H1 (cell line): ENCODE data around the gene TSC2.
"Not testable (repeated sequence)": the region's sequence is repeated elsewhere in the genome, so short reads cannot be mapped to it uniquely, and the experiment has no call there.

Experiments
- BCL11A ChIP-seq, 2 experiments: IDR thresholded peaks; one replicate each; pipeline ENCODE4 v1.6.1; 2011; ENCODE audit warnings: low read depth in 2 of 2, low read length in 2 of 2, mild to moderate bottlenecking in 2 of 2
- CHD1 ChIP-seq: IDR thresholded peaks from 2 replicates; pipeline ENCODE4 v1.6.1; 2012; ENCODE audit warnings: low read depth, low read length, improper control_type of control experiment
- EP300 ChIP-seq, 2 experiments: IDR thresholded peaks; 1 replicate in 1 of 2; 2 replicates in 1 of 2; pipeline ENCODE4 v1.6.1; 2011 to 2012; ENCODE audit warnings: low read depth in 2 of 2, low read length in 2 of 2, mild to moderate bottlenecking in 2 of 2, borderline replicate concordance in 1 of 2, inconsistent platforms in 1 of 2, moderate library complexity in 1 of 2
- EZH2 ChIP-seq: fragments of 200-600 bp; sonication (generic); IDR thresholded peaks from 2 replicates; pipeline ENCODE4 v1.7.1; 2012; ENCODE audit warnings: low read depth, mild to moderate bottlenecking, moderate library complexity, low read length, inconsistent platforms; ENCODE audit not compliant: severe bottlenecking
- GABPA ChIP-seq: IDR thresholded peaks from 2 replicates; pipeline ENCODE4 v1.6.1; 2011; ENCODE audit warnings: mild to moderate bottlenecking, low read length, moderate library complexity, borderline replicate concordance; ENCODE audit not compliant: insufficient read depth
- KDM1A ChIP-seq: fragments of 200-600, 300-600 bp; sonication (generic); IDR thresholded peaks from 2 replicates; pipeline ENCODE4 v1.7.1; 2016; ENCODE audit warnings: mild to moderate bottlenecking, low read length, borderline replicate concordance
- RAD21 ChIP-seq, 2 experiments: IDR thresholded peaks in 1 of 2; conservative IDR thresholded peaks in 1 of 2; 2 replicates each; pipeline ENCODE4 v1.6.1; 2011; ENCODE audit warnings: low read depth in 2 of 2, low read length in 2 of 2, improper control_type of control experiment in 1 of 2, inconsistent platforms in 1 of 2, mild to moderate bottlenecking in 1 of 2, moderate library complexity in 1 of 2
- RBBP5 ChIP-seq: IDR thresholded peaks from 2 replicates; pipeline ENCODE4 v1.7.1; 2012; ENCODE audit warnings: low read depth, mild to moderate bottlenecking, inconsistent platforms, low read length, moderate library complexity, borderline replicate concordance
- SIN3A ChIP-seq, 2 experiments: IDR thresholded peaks in 1 of 2; conservative IDR thresholded peaks in 1 of 2; 2 replicates each; pipeline ENCODE4 v1.6.1; 2011 to 2012; ENCODE audit warnings: low read length in 2 of 2, improper control_type of control experiment in 1 of 2, low read depth in 1 of 2, mild to moderate bottlenecking in 1 of 2
- SP1 ChIP-seq: IDR thresholded peaks from 2 replicates; pipeline ENCODE4 v1.6.1; 2011; ENCODE audit warnings: low read depth, low read length
- TBP ChIP-seq: IDR thresholded peaks from 2 replicates; pipeline ENCODE4 v1.6.1; 2011; ENCODE audit warnings: low read depth, low read length, improper control_type of control experiment
- ZNF274 ChIP-seq: IDR thresholded peaks from 2 replicates; pipeline ENCODE4 v1.7.0; 2012; ENCODE audit warnings: low read length, borderline replicate concordance; ENCODE audit errors: extremely low read depth
- TF ChIP-seq, protein P1 (sequence below), 3 experiments: IDR thresholded peaks; 1 replicate in 2 of 3; 2 replicates in 1 of 3; pipeline versions ENCODE4 v1.5.1 to v1.6.1; 2011; ENCODE audit warnings: low read length in 3 of 3, mild to moderate bottlenecking in 3 of 3, inconsistent platforms in 2 of 3, low read depth in 1 of 3, moderate library complexity in 1 of 3; ENCODE audit not compliant: insufficient read depth in 1 of 3; ENCODE audit errors: control extremely low read depth in 1 of 3
- TF ChIP-seq, protein P2 (sequence below): IDR thresholded peaks from 2 replicates; pipeline ENCODE4 v1.6.1; 2012; ENCODE audit warnings: inconsistent platforms

DNA sequence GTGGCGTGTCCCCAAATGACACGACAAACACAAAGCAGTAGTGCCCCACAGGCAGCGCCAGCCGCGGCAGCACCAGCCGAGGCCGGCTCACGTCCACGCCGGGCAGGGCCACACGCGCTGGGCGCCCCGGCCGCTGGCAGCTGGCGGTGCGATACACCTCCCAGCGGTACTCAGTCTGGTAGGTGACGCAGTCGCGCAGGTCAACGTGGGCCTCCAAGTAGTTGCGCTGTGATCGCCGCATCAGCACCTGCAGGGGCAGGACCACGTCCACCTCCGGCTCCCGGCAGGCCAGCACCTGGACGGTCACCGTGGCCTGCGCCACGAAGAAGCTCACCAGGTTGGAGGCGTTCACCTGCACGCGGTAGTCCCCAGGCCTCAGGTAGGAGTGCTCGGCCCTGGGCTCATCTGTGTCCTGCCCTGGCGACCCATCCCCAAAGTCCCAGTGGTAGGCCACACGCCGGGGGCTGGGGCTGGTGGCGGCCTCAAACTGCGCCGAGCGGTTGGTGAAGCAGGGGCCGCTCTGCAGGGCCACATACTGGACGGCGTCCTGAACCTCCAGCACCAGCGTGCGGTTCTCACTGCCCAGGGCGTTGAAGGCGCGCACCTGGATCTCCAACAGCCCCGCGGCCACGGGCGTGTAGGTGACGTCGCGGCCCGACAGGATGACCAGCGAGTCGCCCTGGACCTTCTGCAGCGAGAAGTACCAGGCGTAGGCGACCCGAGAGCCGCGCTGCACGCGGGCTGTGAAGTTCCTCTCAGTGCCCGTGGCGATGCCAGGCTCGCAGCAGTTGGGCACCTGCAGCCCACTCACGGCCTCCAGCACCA is 60.9 kb downstream of the TSC2 start:
- TF ChIP-seq, protein P1, sequence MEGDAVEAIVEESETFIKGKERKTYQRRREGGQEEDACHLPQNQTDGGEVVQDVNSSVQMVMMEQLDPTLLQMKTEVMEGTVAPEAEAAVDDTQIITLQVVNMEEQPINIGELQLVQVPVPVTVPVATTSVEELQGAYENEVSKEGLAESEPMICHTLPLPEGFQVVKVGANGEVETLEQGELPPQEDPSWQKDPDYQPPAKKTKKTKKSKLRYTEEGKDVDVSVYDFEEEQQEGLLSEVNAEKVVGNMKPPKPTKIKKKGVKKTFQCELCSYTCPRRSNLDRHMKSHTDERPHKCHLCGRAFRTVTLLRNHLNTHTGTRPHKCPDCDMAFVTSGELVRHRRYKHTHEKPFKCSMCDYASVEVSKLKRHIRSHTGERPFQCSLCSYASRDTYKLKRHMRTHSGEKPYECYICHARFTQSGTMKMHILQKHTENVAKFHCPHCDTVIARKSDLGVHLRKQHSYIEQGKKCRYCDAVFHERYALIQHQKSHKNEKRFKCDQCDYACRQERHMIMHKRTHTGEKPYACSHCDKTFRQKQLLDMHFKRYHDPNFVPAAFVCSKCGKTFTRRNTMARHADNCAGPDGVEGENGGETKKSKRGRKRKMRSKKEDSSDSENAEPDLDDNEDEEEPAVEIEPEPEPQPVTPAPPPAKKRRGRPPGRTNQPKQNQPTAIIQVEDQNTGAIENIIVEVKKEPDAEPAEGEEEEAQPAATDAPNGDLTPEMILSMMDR (IDR thresholded peaks at IDR 0.05; ENCODE audit: control extremely low read depth in 1 of 3, insufficient read depth in 1 of 3, low read depth in 1 of 3, low read length in 3 of 3) = not testable (repeated sequence)
- TF ChIP-seq EP300 (IDR thresholded peaks at IDR 0.05; ENCODE audit: borderline replicate concordance in 1 of 2, low read depth in 2 of 2, low read length in 2 of 2); SP1; ZNF274; GABPA; SIN3A (conservative IDR thresholded peaks at IDR 0.05 in 1 of 2, IDR thresholded peaks at IDR 0.05 in 1 of 2; ENCODE audit: low read depth in 1 of 2, low read length in 2 of 2); TBP; EZH2; RAD21 (IDR thresholded peaks at IDR 0.05 in 1 of 2, conservative IDR thresholded peaks at IDR 0.05 in 1 of 2; ENCODE audit: low read depth in 2 of 2, low read length in 2 of 2); KDM1A; BCL11A (IDR thresholded peaks at IDR 0.05; ENCODE audit: low read depth in 2 of 2, low read length in 2 of 2); RBBP5; CHD1: not testable (repeated sequence)
- TF ChIP-seq, protein P2, sequence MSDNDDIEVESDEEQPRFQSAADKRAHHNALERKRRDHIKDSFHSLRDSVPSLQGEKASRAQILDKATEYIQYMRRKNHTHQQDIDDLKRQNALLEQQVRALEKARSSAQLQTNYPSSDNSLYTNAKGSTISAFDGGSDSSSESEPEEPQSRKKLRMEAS = not testable (repeated sequence)
